GM18873 (cell line): ENCODE results near the gene NKIRAS2.
"Not testable (repeated sequence)": the region's sequence is repeated elsewhere in the genome, so short reads cannot be mapped to it uniquely, and the experiment has no call there.

Source experiments
- ATAC-seq: cut with Tn5 transposase; IDR thresholded peaks from one replicate; pipeline ENCODE4 v1.9.1; 2021; ENCODE audit warnings: mild to moderate bottlenecking, moderate library complexity, moderate number of reproducible peaks; ENCODE audit not compliant: unreplicated experiment, low FRiP score

Gene NKIRAS2

GRCh38 chr17:41996855-41997164 lies 23.1 kb upstream of the NKIRAS2 start:
- no peak for ATAC-seq

- ATAC-seq = no peak
These were observed 21.4 kb upstream of the NKIRAS2 start for GRCh38 chr17:41998497-41998896.

- ATAC-seq = no peak
These were observed 19.3 kb upstream of the NKIRAS2 start for GRCh38 chr17:42000413-42001133.

GRCh38 chr17:42001729-42002128 lies 18.2 kb upstream of the NKIRAS2 start:
- no peak for ATAC-seq

DNA sequence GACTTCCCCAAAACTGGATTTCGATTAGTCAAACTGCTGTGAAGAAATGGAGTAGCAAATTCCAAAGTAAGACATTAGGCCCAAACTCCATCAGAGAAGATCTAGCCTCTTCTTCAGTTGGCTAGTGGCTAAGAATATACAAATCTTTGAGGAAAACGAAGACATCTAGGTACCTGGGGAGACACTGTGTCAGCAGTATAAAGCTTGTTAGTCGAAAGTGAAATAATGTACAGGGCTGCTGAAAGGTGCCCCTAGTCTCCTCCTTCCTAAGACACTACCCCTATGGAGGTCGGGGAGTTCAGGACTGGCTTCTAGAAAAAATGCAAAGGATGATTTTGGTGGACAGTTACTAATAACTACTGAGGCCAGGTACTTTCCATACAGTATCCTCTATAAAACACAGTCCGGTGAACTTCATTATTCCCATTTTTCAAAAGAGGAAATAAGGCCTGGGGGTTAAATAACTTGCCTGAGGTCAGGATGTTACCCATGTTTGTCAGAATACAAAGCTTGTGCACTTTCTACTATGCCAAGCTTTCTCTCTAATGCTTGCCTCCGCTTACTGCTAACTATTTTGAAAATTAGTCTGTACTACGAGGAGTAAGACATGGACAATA lies 17.6 kb upstream of the NKIRAS2 start:
- no peak for ATAC-seq

DNA sequence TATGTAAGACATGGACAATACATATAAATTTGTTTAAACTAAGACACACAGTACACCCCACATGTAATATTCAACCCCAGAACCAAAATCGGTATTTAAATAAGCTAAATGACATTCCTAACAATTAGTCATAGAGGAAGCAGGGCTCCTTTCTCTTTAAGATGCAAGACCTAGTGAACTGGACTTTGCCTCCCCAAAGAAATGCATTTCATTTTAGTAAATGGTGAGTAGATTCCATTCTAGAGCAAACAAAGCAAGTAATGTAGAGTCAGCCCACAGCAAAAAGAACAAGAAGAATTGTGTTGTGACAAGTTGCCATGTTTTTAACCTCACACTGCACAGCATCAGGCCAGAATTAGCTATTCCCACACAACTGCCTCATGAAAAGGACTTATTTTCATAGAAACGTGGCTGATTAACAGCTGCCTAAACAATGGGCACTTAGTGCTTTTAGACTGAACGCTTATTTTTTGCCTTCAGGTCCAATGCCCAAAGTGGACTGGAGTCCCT lies 17.0 kb upstream of the NKIRAS2 start:
- no peak for ATAC-seq

- no peak for ATAC-seq
These were observed 14.7 kb upstream of the NKIRAS2 start for GRCh38 chr17:42005166-42005565.

DNA sequence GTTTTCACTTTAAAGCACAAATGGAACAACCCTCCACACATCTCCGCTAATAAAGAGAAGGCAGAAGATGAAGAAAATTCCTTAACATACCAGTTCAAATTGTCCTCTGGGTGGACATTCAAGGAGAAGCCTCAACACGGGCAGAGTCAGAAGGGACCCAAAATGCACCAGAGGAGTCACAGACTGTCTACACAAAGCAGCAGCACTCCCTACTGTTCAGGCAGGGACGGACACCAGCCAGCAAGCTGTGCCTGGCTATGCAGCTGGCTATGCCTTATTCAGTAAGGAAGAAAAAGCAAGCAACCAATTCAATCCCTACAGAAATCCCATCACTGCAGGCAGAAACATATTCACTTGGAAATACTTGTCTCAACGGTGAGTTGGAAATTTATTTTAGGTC lies 10.7 kb upstream of the NKIRAS2 start:
- ATAC-seq = no peak

DNA sequence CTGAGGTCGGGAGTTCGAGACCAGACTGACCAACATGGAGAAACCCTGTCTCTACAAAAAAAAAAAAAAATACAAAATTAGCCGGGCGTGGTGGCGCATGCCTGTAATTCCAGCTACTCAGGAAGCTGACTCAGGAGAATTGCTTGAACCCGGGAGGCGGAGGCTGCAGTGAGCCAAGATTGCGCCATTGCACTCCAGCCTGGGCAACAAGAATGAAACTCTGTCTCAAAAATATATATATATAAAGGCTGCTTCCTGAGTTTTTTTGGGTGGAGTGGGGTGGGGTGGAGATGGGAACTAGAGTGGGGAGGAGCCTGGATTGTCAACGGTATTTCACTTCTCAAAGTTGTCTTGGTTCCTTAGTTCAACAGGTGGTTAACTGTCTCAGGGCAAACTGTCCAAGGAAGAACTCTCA lies 9.6 kb upstream of the NKIRAS2 start:
- ATAC-seq = not testable (repeated sequence)

DNA sequence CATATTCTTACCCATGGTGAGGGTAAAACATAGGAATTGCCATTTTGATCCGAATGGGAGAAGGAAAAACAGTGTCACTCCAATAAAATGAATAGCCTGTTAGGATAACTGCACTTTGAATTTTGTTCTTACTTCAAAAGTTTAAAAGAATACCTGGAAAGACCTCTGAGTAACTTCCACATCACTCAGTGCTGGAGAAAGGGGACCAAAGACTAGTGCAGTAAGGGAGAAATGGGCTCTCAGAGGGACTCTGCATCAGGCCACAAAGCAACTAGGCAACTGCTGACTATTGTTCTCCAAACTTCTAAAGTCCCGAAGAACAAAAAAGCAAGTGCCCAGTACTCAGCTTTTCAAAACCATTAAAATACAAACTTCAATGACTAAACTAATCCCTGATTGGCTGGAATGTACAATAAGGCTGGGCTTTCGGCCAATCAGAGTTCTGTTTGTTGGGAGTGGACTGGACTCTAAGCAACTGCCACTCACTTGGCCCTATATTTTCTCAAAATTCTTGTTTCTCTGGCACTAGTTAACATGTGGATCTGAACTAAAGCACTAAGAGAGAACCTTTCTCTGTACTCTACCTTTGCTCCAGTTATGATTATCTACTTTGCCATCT lies 8.9 kb upstream of the NKIRAS2 start:
- ATAC-seq = no peak

GRCh38 chr17:42012363-42012762 lies 7.5 kb upstream of the NKIRAS2 start:
- ATAC-seq = not testable (repeated sequence)

DNA sequence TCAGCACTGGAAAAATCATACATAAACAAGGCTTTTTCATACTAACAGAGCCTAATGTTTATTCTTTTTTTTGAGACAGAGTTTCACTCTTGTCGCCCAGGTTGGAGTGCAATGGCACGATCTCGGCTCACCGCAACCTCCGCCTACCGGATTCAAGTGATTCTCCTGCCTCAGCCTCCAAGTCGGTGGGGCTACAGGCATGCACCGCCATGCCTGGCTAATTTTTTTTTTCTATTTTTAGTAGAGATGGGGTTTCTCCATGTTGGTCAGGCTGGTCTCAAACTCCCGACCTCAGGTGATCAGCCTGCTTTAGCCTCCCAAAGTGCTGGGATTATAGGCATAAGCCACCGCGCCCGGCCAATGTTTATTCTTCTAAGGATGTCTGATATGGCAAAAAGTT lies 6.2 kb upstream of the NKIRAS2 start:
- ATAC-seq = not testable (repeated sequence)

DNA sequence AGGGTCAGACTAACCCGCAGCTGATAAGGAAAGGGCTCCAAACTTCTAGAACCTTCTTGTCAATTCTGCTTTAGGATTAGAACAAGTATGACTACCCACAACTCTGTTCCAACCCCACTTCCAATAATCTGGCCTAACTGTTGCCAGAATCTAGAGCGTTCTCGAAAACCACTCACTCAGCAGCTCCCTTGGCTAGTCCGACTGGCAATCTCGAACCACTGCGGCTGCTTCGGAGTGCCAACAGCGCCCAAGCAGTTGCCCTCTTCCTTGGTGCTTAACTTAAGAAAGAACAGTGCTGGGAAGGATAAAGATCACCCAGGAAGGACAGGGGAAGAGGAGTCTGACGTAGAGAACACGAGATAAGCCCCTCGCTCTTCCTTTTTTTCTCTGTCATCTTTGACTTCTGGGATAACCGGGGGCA lies 3.5 kb upstream of the NKIRAS2 start:
- ATAC-seq = no peak

DNA sequence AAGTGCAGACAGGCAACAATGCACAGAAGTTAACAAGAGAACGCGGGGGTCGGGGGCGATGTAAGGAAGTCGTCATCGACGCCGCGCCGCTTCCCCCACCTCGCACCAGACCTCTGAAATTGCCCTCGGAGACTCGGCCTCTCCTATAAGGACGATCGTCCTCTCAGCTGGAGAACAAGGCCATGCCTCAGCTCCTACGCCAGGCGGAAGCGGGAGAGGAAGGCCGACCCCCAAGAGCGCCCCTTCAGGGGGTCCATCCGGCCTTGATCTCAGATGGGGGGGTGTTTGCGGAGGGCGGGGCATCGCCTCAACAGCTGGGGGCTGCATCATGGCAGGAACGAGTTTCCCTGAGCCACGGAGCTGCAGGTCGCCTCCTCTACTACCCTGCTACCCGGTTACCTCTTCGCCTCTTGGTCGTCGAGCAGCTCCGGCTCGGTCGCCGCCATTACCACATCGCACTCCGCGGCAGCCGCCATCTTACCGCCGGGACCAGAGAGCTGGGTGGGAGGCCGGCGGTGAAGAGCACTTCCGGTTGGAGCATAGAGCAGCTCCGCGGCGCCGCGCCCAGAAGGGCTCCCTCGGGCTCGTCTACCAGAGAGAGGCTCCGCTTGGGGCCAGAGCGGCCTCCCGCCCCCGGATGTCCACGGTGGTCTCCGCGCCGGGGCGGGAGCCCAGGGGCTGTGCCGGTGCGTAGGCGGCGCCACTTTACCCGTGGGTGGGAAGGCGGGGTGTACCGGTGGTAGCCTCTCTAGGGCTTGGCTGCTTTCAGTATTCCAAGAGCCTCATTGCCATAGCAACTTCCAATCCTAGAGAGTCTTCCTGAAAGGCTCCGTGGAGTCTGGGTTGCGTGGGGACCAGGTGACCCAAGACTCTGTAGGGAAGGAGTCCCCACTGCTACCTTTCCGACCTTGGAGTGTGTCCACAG lies 2.7 kb upstream of the NKIRAS2 start, which contains the start of gene DNAJC7:
TSS of gene DNAJC7 (minus strand) at position 499 of the 925 bp plus-strand sequence. CDS start at position 476, 23 bp downstream.
- peak; percentile 67 for ATAC-seq

GRCh38 chr17:42017866-42018200 lies 2.1 kb upstream of the NKIRAS2 start:
- no peak for ATAC-seq

- no peak for ATAC-seq
These were observed 1.6 kb upstream of the NKIRAS2 start for GRCh38 chr17:42018339-42018738.

GRCh38 chr17:42018988-42019387 lies 902 bp upstream of the NKIRAS2 start:
- ATAC-seq = no peak

- ATAC-seq = not testable (repeated sequence)
These were observed 955 bp downstream of the NKIRAS2 start for GRCh38 chr17:42020845-42021244.

DNA sequence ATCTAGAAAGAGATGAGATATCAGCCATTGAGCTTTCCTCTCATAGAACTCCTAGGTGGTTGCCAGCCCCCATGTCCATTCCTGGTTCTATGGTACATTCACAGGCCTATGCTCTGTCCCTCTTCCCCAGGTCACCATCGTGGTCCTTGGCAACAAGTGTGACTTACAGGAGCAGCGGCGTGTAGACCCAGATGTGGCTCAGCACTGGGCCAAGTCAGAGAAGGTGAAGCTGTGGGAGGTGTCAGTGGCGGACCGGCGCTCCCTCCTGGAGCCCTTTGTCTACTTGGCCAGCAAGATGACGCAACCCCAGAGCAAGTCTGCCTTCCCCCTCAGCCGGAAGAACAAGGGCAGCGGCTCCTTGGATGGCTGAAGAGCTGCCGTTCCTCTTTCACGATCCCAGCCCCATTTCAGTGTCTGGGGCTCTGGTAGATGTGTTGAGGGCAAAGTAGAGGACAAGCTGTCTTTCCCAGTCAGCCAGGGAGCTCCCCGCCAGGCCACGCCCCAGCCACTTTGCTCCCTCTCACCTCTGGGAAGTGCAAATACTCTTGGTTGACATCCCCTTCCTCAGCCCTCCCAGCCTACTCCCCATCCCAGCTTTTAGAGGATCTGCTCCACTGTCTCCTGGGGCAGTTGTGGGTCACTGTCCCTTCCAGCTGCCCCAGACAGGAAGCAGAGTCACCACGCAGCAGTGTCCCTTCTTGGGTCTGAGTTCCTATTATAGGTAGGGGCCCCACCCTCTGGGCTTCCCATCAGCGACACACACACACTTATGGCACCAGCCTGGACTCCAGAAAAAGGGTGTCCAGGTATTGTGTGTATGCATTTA lies 3.8 kb downstream of the NKIRAS2 start:
- ATAC-seq = no peak

GRCh38 chr17:42025191-42025579 lies 5.3 kb downstream of the NKIRAS2 start:
- no peak for ATAC-seq
